Spleen (tissue), 7 donors: Measurements from ENCODE around the gene VWF.
"Not testable (repeated sequence)": the region's sequence is repeated elsewhere in the genome, so short reads cannot be mapped to it uniquely, and the experiment has no call there.

ENCODE experiments used
- POLR2AphosphoS5 ChIP-seq, 3 donors: sonication (generic); formaldehyde crosslinking; IDR thresholded peaks; one replicate each; pipeline ENCODE4 v1.5.1; 2017; ENCODE audit warnings: antibody characterized with exemption in 3 of 3
- TF ChIP-seq, protein P1 (sequence below), 11 experiments: fragments of 200-600 bp in 7 of 11; fragments of 450-650 bp in 4 of 11; sonication (generic) in 4 of 11; IDR thresholded peaks in 8 of 11; conservative IDR thresholded peaks in 3 of 11; 1 replicate in 7 of 11; 2 replicates in 4 of 11; pipeline versions ENCODE4 v1.4.0 to v1.8.0; 2016 to 2021; ENCODE audit warnings: antibody characterized with exemption in 11 of 11, inconsistent platforms in 4 of 11, mild to moderate bottlenecking in 1 of 11
- donor health status: DM: no; HTN: no; CAD: no; lungs with moderate emphysema.
- donor health status: DM: no; HTN: no; CAD: no.
- donor health status: DM: no; HTN: no; CAD: no.

DNA sequence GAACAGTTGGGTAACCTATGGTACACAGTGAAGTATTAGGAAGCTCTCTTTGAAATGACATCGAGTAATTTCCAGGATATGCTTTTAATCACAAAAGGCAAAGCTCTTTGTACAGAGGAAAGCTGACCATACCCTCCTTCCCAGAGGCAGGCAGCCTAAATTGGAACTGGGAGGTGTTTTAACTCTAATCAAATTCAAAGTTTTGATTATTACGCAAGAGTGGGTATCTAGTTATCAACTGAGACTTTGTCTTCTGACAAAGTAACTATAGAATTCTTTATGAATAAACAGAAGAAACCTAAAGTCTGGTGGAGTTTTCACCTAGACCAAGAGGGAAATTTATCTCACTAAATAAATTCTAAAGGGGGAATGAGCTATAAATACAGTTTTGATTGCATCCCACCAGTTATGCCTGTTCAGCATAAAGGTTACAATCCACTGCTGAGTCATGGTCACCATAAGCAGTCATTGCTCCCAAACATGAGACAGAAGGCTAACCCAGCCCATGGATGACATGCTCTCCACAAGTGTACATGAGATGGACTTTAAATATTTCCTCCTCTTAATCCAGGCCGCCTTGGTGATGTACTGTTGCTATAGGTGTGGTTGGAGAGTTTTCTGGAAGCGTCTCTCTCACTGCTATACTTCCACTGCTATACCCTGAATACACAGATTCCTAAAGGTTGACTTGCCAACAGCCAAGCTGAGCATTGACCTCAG is 113.7 kb downstream of the VWF start:
- TF ChIP-seq, protein P1, sequence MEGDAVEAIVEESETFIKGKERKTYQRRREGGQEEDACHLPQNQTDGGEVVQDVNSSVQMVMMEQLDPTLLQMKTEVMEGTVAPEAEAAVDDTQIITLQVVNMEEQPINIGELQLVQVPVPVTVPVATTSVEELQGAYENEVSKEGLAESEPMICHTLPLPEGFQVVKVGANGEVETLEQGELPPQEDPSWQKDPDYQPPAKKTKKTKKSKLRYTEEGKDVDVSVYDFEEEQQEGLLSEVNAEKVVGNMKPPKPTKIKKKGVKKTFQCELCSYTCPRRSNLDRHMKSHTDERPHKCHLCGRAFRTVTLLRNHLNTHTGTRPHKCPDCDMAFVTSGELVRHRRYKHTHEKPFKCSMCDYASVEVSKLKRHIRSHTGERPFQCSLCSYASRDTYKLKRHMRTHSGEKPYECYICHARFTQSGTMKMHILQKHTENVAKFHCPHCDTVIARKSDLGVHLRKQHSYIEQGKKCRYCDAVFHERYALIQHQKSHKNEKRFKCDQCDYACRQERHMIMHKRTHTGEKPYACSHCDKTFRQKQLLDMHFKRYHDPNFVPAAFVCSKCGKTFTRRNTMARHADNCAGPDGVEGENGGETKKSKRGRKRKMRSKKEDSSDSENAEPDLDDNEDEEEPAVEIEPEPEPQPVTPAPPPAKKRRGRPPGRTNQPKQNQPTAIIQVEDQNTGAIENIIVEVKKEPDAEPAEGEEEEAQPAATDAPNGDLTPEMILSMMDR (IDR thresholded peaks at IDR 0.05 in 8 of 11, conservative IDR thresholded peaks at IDR 0.05 in 3 of 11): not testable (repeated sequence)
- TF ChIP-seq POLR2AphosphoS5 (IDR thresholded peaks at IDR 0.05): not testable (repeated sequence)
